Ovary (tissue), 9 donors: Measurements from ENCODE around the gene ANK3. TPM values are rescaled to one million over a fixed set of nuclear protein-coding genes. Genes with fewer than 3 reads are reported as not detected.

ENCODE experiments used
- DNase-seq, 5 donors: peaks; one replicate each; pipeline ENCODE4 v3.0.0-alpha.2; 2019 to 2020
- H3K27ac ChIP-seq, 2 donors: fragments of 200-600 bp; one replicate each; pipeline versions ENCODE4 v1.5.1 to v1.8.0; 2019 to 2022
- H3K27me3 ChIP-seq: fragments of 200-600 bp; one replicate; pipeline ENCODE4 v1.8.0; 2022
- H3K36me3 ChIP-seq: fragments of 200-600 bp; sonication (generic); one replicate; pipeline ENCODE4 v1.5.1; 2019
- H3K4me1 ChIP-seq: one replicate; pipeline ENCODE4 v1.8.1; 2013; ENCODE audit warnings: mild to moderate bottlenecking, moderate library complexity; ENCODE audit not compliant: insufficient read depth
- H3K4me3 ChIP-seq: fragments of 200-600 bp; sonication (generic); one replicate; pipeline ENCODE4 v1.5.1; 2017
- H3K9me3 ChIP-seq, 2 donors: fragments of 200-600 bp in 1 of 2; sonication (generic) in 1 of 2; one replicate each; pipeline versions ENCODE4 v1.5.1 to v1.8.1; 2013 to 2019; ENCODE audit warnings: mild to moderate bottlenecking in 1 of 2, moderate library complexity in 1 of 2
- EP300 ChIP-seq: sonication (generic); formaldehyde crosslinking; IDR thresholded peaks from one replicate; pipeline ENCODE4 v1.6.1; 2017; ENCODE audit warnings: antibody characterized with exemption
- POLR2A ChIP-seq: fragments of 450-650 bp; IDR thresholded peaks from one replicate; pipeline ENCODE4 v1.6.1; 2017; ENCODE audit warnings: antibody characterized with exemption, mild to moderate bottlenecking, moderate library complexity
- WGBS, 3 donors: extraction: QIAGEN DNeasy Blood & Tissue Kit in 1 of 3; methylation state at CpG; one replicate each; pipeline versions ENCODE4 v1.1.5 to v1.1.7; 2013 to 2017; 5-methylcytosine and 5-hydroxymethylcytosine counted together
- intact Hi-C, 4 donors: fragments of 100-400 bp; cut with DNase I; formaldehyde crosslinking; loops; one replicate each; pipeline versions ENCODE4 v1.11.0 to v1.15.1; 2022 to 2023
- polyA plus RNA-seq, 2 donors: library from polyadenylated mRNA; stranded (reverse); fragments of 200-250 nt in 1 of 2; fragments of 350-450 nt in 1 of 2; fragmentation: Illumina TruSeq in 1 of 2; extraction: RNeasy Lipid Tissue Mini Kit (QIAGEN cat#74804) in 1 of 2; gene quantifications; one replicate each; pipeline ENCODE4 v1.2.3, GENCODE V29; 2013 to 2014
- total RNA-seq, 7 donors: library from RNA; depleted of rRNA in 2 of 7; stranded (reverse); fragments of >200 nt in 2 of 7; fragmentation: NEBNext Ultra II Directional in 3 of 7; extraction: Animal tissue kit (Norgen Biotek cat#: 25700) in 3 of 7; gene quantifications; one replicate each; pipeline versions ENCODE4 v1.1.0 to v1.2.4, GENCODE V29; 2016 to 2023
- TF ChIP-seq, protein P1 (sequence below), 3 donors: fragments of 450-650 bp in 2 of 3; fragments of 200-600 bp in 1 of 3; IDR thresholded peaks; one replicate each; pipeline versions ENCODE4 v1.5.1 to v1.8.0; 2016 to 2022; ENCODE audit warnings: antibody characterized with exemption in 3 of 3, mild to moderate bottlenecking in 1 of 3
- donor health status: DM: no; HTN: no; CAD: no; lungs with moderate emphysema.
- donor health status: DM: no; HTN: no; CAD: no.
- donor health status: Bipolar disorder and iron deficiency.
- donor health status: DM: yes; HTN: yes; CAD: no.
- donor health status: DM: no; HTN: no; CAD: no.
- donor health status: DM: yes; HTN: yes; CAD: no.

ANK3 gene
- total and polyA plus RNA-seq, 9 donors: 11.4 to 74.1 (median 28.3) TPM

DNA sequence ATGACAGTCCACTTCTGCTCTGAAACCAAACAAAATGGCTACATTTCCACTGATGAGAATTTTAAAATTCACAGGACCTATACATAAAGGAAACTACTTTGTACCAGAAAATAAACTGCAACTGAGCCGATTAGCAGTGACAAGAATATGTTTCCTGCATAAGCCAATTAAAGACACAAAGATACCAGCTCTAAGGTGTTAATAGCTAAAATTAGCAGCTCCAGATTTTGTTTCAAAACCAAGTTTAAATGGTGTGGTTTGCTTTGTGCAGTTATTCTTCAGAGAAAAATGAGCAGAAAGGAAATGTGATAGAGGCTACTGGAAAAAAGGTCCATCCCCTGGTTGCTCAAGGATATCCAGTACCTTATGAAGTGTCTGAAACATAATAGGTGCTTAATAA, 123.2 kb downstream of the ANK3 start:
- no peaks in the 10 kb centered on the region for H3K9me3 ChIP-seq
- TF ChIP-seq EP300 (no peak), POLR2A (no peak)
- TF ChIP-seq, protein P1, sequence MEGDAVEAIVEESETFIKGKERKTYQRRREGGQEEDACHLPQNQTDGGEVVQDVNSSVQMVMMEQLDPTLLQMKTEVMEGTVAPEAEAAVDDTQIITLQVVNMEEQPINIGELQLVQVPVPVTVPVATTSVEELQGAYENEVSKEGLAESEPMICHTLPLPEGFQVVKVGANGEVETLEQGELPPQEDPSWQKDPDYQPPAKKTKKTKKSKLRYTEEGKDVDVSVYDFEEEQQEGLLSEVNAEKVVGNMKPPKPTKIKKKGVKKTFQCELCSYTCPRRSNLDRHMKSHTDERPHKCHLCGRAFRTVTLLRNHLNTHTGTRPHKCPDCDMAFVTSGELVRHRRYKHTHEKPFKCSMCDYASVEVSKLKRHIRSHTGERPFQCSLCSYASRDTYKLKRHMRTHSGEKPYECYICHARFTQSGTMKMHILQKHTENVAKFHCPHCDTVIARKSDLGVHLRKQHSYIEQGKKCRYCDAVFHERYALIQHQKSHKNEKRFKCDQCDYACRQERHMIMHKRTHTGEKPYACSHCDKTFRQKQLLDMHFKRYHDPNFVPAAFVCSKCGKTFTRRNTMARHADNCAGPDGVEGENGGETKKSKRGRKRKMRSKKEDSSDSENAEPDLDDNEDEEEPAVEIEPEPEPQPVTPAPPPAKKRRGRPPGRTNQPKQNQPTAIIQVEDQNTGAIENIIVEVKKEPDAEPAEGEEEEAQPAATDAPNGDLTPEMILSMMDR (IDR thresholded peaks at IDR 0.05): no peak

DNA sequence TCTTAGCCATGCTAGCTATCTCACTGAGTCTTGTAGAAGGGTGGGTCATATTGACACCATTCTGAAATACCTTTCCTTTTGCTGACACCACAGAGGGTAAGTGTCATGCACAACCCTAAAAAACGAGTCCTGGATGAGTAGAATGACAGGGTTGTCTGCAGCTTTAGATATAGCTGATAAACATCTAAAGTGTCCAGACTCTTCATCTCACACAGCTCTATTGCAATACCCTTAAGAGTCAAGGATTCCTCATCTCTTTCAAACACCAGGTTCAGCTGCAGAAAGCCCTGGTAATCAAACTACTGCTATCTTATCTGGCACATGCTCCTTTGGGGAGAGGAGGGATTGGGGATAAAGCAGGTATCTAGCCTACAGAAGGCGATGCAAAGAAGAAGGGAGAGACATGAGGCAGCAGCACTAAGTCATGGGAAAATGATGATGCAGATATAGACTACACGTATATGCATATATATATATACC, 127.0 kb downstream of the ANK3 start:
- Histone ChIP-seq H3K9me3 (no peaks in the 10 kb centered on the region), H3K36me3 (no peaks in the 10 kb centered on the region), H3K4me1 (no peaks in the 10 kb centered on the region), H3K27ac (no peak overlapping the region), H3K4me3 (no peak overlapping the region), H3K27me3 (no peaks in the 10 kb centered on the region)
- DNase-seq: no peak
- 76% methylated on average over 3 of the region's 3 CpGs for WGBS, 3 donors
- intact Hi-C loops: no loop called here
- TF ChIP-seq POLR2A: no peak
- TF ChIP-seq, protein P1 (IDR thresholded peaks at IDR 0.05): no peak
- TF ChIP-seq EP300: no peak

More for the DNA sequence above, 123.2 kb downstream of the ANK3 start:
- no peaks in the 10 kb centered on the region for H3K36me3 ChIP-seq
- H3K4me1 ChIP-seq: no peaks in the 10 kb centered on the region
- no peak overlapping the region for H3K4me3 ChIP-seq
- 74 to 85% (median 83%) methylated on average over 1 of the region's 1 CpG for WGBS, 3 donors
- H3K27ac ChIP-seq: no peak overlapping the region
- no peak for DNase-seq
- intact Hi-C loops: no loop called here
- no peaks in the 10 kb centered on the region for H3K27me3 ChIP-seq

DNA sequence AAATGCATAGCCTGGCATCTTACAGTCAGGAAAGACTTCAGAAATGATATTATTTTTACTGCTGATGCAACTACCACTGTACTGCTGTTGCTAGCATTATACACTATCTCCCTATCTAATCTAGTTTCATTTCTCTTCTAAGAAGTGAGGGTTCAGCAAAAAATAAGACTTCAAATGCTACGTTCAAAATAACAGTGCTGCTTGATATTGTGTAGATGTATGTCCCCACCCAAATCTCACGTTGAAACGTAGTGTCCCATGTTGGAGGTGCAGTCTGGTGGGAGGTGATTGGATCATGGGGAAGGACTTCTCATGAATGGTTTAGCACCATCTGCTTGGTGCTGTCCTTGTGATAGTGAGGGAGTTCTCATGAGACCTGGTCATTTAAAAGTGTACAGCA, 129.4 kb downstream of the ANK3 start:
- Histone ChIP-seq H3K4me1 (no peaks in the 10 kb centered on the region), H3K27me3 (no peaks in the 10 kb centered on the region), H3K9me3 (no peaks in the 10 kb centered on the region), H3K27ac (no peak overlapping the region), H3K36me3 (no peaks in the 10 kb centered on the region), H3K4me3 (no peak overlapping the region)
- no peak for DNase-seq
- intact Hi-C loops: loop anchor here in 1 of 4 donors (2.0 kb wide), 1 partner anchor 30 kb away; no protein-coding TSS in a partner anchor
- TF ChIP-seq, protein P1 (IDR thresholded peaks at IDR 0.05): no peak
- TF ChIP-seq EP300 (no peak), POLR2A (no peak)
- 52 to 88% (median 64%) methylated on average over 3 of the region's 3 CpGs for WGBS, 3 donors

DNA sequence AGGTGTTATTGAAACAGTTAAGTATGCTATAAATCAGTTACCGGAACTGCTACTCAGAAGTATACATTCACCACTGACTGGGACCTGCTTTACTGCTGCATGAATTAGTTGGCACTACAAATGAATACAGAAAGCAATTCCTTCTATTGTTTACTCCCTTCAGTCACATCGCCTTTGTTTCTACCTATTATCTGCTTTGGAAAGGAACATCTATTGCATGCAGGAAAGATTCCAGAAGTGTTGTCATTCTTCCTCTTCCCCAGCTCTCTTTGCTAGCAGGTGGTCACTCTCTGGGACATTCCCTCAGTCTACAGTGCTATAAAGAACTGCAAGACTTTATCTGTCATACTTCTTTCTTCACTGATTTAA, 131.3 kb downstream of the ANK3 start:
- no peaks in the 10 kb centered on the region for H3K27me3 ChIP-seq
- no peak overlapping the region for H3K27ac ChIP-seq
- no peaks in the 10 kb centered on the region for H3K36me3 ChIP-seq
- no peak for DNase-seq
- 63 to 71% (median 65%) methylated on average over 2 of the region's 2 CpGs for WGBS, 3 donors
- no peak overlapping the region for H3K4me3 ChIP-seq
- H3K9me3 ChIP-seq: no peaks in the 10 kb centered on the region
- TF ChIP-seq EP300: no peak
- TF ChIP-seq, protein P1 (IDR thresholded peaks at IDR 0.05): no peak
- no peak for TF ChIP-seq POLR2A
- no peaks in the 10 kb centered on the region for H3K4me1 ChIP-seq
- intact Hi-C loops: no loop called here
